ENCODE measurements around the gene TOMM40L.

The TOMM40L gene

GRCh38 chr1:161225534-161226319 lies at the start of gene TOMM40L:
TSS of gene TOMM40L (plus strand) at chr1:161226060. CDS start at chr1:161226490, 430 bp downstream.
- DNase-seq, result peak; percentile 95

- DNase-seq, result no peak
These were observed 49.3 kb upstream of the TOMM40L start for GRCh38 chr1:161176468-161177111.

- peak; percentile 97 for DNase-seq
These were observed 48.5 kb upstream of the TOMM40L start, which contains the start of gene B4GALT3 for GRCh38 chr1:161177112-161177935. TSS of gene B4GALT3 (minus strand) at chr1:161177507. CDS start at chr1:161176060, 1,447 bp downstream.

DNA sequence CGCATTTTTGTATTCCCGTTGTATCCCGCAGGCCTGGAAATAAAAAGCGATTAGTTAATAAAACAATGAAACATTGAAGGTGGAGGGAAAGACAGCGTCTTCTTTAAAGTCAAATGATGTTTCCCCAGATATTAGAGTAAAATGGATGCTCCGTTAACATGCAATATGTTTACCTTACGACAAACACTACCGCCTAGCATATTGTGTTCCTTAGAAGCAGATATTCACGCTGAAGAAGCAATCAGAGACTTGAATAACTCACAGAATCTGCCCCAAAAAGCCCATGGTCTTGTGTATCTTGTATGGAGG lies 48.0 kb upstream of the TOMM40L start:
- DNase-seq, result no peak

DNA sequence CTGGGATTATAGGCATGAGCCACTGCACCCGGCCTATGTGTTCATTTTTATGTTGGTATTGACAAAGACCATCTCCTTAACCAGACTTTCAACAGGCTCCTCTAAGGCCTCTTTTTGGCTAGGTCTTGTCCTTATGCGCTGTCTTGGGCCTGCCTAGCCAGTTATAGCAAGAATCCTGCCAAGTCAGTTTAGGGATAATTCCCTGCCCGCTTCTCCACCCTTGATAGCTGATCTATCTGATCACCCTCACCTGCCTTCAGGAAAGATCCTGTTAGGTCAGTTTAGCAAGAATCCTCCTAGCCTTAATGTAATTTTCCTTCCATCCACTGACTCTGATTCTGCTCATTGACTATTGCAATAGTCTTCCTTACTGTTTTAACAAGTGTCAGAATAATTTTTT lies 46.2 kb upstream of the TOMM40L start:
- DNase-seq, result no peak

DNA sequence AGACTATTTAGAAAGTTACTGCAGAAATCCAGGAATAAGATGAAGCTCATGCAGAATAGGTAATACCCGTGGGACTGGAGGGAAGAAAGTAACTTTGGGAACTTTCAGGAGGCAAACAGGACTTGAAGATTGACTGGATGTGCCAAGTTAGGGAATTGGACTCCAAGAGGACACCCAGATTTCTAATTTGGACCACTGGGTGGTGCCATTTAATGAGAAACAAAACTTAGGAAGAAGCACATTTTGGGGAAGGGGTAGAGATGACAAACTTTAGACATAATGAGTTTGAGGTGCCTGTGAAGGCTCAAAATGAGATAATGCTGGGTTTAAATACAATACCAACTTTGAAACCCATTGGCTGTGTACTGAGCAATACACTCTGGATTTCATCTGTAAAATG lies 45.2 kb upstream of the TOMM40L start:
- DNase-seq, result peak; percentile 42

GRCh38 chr1:161182214-161182613 lies 43.6 kb upstream of the TOMM40L start:
- DNase-seq, result peak; percentile 87

- DNase-seq, result peak; percentile 87
These were observed 40.6 kb upstream of the TOMM40L start for GRCh38 chr1:161185282-161185682.

DNA sequence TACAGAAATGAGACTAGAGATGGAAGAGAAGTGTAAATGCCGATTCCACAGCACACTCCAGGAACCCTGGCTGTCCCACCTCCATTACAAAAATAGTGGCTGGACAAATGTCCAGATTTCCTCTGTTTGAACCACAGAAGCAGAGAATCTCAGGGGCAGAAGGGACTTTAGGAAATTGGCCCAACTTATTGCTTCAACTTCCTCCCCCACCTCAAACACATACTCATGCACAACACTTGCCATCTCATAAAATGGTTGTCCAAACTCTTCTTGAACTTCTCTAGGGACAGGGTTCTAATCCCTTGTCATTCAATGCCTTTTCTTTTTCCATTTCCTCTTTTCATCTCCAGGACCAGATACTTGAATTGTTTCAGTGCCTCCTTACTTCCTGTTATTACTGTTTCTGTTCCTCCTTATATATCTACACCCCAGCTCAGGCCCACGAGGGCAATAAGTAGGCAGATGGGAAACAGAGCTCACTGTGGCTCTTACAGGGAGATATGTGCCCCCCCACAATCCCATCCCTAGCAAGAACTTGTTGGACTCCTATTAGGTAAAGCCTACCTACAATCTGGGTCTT lies 40.0 kb upstream of the TOMM40L start:
- DNase-seq, result no peak

DNA sequence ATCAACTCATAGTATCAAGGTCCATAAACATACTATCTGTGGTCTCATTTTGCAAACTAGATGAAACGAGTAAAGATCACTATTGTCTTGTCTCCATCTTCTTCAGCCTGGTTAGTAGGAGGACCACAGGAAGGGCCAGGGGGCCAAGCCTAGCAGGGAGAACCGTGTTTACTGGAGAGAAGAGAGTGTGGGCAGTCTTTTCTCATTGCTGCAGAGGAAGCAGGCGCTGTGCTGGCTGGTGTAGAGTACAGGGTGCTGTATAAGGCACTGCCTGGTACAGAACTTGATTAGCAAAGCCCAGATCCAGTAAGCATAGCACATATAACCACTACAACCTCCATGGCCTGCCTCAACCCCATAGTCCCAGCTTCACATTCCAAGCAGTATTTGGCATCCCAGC lies 38.5 kb upstream of the TOMM40L start:
- DNase-seq, result no peak

GRCh38 chr1:161188381-161188780 lies 37.5 kb upstream of the TOMM40L start:
- no peak for DNase-seq

DNA sequence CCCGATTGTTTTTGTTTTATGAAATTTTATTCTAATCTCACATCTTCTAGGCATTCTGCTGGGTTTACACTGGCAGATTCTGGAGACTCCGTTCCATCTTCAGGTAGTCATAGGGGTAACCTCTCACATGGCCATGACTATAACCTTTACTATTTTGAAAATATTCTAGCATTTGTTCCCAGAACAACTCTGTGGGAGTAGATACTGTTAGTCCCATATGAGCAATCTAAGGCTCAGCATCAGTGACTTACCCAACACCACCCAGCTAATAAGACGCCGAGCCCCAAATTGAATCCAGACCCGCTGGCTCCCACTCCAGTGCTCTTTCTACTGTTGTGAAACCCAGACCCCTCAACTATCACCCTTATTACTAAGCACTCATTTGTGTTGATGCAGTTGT lies 36.8 kb upstream of the TOMM40L start:
- no peak for DNase-seq

- no peak for DNase-seq
These were observed 34.8 kb upstream of the TOMM40L start for GRCh38 chr1:161190962-161191521.

GRCh38 chr1:161191971-161192370 lies 33.9 kb upstream of the TOMM40L start:
- DNase-seq, result no peak

DNA sequence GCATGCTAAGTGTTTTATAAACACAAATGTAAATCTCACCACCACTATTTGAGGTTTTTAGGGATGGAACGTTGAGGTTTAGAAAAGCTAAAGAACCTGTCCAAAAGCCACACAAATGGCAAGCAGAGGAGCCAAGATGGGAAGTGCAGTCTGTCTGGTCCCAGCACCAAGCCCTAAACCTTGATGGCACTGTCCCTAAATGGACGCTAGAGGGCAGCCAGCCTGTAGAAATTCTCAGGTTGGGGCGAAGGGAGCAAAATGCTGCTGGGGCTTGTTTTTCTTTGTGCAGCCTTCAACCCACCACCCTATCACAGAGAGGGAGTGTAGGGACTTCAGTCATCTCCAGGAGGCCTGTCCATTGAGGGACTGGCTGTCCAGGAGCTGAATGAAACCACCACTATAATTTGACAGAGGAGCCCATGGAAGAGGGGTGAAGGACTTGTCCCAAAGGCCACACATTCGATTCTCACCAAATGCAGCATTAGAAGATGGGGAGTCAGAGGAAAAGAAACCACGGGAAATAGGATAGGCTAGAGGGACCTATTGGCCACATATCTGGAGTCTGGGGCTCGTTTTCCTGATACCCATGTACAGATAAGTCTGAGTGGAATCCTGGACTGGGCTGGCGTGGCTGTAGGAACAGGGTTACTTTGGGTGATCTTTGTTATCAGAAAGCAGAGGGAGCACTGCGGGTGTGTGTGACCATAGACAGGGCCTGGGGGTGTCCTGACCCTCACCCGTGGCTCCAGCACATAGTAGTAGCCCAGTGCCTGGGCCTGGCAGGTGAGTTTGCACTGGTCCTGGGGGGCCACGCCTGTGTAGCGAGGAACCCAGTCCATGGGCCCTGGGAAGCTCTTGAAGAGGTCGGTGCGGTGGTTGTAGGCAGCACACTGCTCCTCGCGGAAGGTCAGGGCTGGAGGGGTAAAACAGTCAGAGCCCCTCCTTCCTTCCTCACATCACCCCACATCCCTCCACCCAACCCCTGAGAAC lies 33.1 kb upstream of the TOMM40L start:
- DNase-seq, result peak; percentile 82

DNA sequence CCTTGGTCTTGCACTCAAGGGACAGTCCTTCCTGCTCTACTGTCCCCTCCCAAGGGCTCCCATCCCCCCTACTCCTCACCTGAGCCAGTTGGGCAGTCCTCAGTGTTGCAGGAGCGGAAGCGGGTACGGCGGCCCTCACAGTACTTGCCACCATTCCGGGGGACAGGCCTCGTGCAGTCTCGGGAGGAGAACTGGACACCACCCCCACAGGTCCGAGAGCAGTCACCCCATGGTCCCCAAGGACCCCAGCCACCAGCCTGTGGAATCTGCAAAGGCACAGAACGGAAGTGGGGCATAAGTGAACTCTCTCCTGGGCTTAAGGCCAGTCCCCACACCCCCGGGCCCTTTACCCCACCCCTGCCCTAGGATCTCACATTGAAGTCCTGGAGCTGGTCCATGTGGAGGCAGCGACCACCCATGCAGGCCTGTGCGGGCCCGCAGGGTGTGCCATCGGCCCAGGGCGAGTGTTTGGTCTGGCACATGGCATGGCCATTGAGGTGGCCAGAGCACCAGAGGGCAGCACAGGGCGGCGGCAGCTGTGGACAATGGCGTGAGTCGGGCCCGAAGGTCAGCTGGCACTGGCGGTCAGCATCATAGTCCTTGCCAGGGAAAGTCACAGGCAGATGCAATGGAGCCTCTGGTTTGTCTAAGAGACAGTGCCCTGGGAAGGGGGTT lies 32.2 kb upstream of the TOMM40L start:
- DNase-seq, result no peak

- no peak for DNase-seq
These were observed 30.7 kb upstream of the TOMM40L start for GRCh38 chr1:161195171-161195570.

DNA sequence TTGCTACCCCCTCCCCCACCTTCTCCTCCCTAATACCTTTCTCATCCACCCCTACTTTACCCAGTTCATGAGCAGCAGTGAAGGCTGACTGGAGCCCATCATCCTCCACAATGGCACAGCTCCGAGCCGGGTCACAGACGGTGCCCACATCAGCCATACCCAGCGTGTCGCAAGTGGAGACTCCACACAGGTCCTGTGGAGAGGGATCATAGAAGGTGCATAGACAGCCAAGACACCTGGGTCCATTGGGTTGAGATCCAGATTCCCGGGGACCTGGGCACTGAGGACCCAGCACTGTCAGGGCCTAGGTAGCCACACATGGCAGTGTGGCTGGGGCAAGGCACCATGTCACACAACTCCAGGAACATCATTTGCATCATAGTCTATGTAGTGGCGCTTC lies 29.7 kb upstream of the TOMM40L start:
- DNase-seq, result no peak

DNA sequence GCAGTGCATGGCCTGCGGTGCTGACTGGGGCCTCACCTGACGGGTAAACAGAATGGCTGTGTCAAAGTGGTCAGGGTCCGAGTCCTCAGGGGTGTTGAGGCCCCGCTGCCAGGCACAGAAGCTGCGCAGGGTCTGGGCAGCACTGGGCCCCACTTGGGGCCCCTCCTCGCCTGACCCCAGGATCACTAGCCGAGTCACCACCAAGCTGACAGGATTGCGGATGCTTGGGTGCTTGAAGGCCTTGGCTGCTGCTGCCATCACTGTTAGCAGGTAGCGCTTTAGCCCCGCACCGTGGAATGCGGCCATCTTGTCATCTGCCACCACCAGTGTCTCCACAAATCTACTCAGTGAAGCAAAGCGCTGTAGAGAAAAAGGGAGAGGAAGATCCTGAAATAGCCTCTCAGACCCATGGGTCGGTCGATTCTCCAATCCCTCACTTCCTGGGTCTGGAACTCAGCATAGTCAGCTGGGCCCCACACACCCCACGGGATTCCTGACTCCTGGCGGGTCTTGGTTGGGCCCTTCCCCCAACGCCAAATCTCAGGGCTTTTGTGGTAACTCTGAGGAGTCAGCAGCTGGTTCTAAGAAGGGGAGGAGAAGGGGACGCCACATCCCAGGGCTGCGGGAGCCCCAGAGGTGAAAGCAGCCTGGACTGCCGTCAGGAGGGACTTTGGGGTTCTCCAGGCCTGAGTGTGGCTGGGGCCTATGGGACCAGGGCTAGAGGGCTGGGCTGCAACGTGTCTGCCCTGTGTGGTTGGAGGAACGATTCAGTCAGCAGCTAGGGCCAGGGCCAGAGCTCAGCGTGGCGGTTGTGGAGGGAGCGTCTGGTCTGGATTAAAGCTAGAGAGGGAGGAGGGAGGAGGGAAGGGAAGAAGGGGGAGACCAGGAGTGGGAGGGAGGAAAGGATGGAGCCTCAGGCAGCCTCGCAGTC lies 29.1 kb upstream of the TOMM40L start:
- no peak for DNase-seq
